Measurements from ENCODE around the gene CCDC24.

CCDC24 gene

DNA sequence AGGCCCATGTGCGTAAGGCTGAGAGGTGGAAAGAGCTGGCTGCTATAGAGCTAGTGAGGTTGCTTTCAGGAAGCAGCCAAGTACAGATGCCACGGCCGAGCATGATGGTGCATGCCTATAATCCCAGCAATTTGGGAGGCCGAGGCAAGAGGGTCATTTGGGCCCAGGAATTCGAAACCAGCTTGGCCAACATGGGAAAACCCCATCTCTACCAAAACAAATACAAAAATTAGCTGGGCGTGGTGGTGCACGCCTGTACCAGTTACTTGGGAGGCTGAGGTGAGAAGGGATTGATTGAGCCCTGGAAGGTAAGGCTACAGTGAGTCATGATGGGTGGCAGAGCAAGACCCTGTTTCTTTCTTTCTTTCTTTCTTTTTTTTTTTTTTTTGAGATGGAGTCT, 2.7 kb downstream of the CCDC24 start:
- H3K27ac ChIP-seq = no peak overlapping the region
- no peak for TF ChIP-seq CTCF (IDR thresholded peaks at IDR 0.05; ENCODE audit: low read depth, low read length, missing control alignments)
- H3K27me3 ChIP-seq (replicated peaks) = no peaks in the 10 kb centered on the region
- no peaks in the 10 kb centered on the region for H3K36me3 ChIP-seq (replicated peaks)
- in situ Hi-C loops (cut with HindIII; ENCODE audit: low pct_ligation_motif_present, low sequenced_read_pairs) = no loop called here
- no peak overlapping the region for H3K4me3 ChIP-seq (ENCODE audit: low read depth, low read length)
- no peak for DNase-seq

DNA sequence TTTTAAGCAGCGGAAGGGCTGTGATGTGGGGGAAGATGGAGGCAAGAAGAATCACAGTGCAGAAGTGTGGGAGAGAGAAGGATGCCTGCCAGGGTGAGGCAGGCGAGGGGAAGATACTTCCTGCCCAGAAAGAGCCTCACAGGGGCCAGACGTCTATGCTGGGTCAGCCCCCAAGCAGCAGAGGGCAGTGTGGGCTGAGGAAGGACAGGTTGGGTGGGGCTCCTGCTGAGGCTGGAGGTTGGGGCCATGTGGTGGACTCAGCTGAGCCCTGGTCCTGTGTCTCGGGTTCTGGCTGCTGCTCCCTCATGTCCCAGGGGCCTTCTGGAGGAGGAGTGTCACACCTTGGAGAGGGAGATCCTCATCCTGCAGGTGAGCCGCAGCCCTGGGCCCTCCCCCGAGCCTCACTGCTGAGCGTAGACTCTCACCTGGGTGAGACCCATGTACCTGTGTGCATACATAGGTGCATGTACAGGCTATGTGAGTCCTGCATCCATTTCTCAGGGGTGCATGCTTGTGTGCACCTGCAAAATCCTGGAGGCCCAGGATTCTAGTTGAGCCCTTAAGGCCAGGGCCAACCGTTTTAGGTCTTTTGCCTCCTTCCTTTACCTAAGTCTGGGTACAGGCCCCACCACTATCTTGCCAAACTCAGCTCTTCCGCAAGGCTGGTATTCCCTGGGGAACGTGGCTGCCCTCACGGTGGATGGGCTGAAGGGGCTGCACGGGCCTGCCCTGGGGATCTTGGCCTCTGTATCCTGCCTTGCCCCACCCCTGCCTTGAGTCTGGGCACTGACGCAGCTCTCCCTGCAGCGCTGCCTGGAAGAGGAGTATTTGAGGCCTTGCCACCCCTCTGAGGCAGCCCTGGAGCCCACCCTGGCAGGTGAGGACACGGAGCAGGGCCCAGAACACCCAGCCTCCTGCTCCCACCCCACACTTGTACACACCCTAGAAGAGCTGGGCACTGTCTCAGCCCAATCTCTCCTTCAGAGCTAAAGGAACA, 3.7 kb downstream of the CCDC24 start:
- Histone ChIP-seq H3K36me3 (replicated peaks) (no peaks in the 10 kb centered on the region), H3K27me3 (replicated peaks) (no peaks in the 10 kb centered on the region), H3K4me3 (ENCODE audit: low read depth, low read length) (no peak overlapping the region), H3K27ac (no peak overlapping the region)
- TF ChIP-seq CTCF (IDR thresholded peaks at IDR 0.05; ENCODE audit: low read depth, low read length, missing control alignments) = peak; percentile 57
- DNase-seq = no peak
- in situ Hi-C loops (cut with HindIII; ENCODE audit: low pct_ligation_motif_present, low sequenced_read_pairs) = no loop called here

DNA sequence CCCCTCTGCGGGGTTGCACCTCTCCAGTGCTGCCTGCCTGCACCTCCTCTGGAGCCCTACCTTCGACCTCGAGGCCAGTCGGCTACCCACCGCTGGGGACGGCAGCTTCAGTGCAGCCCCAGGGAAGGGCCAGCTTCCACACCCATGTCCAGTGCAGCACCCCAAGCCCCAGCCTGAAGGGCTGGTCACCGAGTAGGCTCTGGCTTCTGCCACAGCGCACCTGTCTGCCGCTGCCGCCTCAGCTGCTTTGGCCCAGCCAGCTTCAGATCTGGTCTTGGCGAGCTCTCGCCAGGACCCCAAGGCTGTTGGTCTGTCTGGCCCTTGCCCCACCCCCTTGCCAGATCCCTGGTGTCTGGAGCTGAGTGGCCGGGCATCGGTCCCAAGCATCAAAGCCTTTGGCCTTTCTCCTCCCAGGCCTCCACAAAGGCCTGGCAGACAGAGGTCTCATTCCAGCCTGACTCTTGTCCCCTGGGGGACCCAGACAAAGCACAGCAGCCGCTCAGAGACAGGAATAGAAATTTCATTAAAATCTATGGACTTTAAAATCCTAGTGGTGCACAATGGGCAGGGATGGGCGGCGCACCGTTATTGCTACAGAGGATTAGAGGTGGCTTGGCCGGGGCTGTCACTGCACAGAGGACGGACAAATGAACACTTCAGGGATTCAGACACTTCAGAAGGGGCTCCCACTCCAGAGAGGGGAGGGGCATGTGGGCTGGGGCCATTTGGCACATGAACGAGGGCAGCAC, 4.8 kb downstream of the CCDC24 start:
- Histone ChIP-seq H3K27ac (no peak overlapping the region), H3K36me3 (replicated peaks) (no peaks in the 10 kb centered on the region), H3K4me3 (ENCODE audit: low read depth, low read length) (no peak overlapping the region), H3K27me3 (replicated peaks) (no peaks in the 10 kb centered on the region)
- DNase-seq = no peak
- TF ChIP-seq CTCF (IDR thresholded peaks at IDR 0.05; ENCODE audit: low read depth, low read length, missing control alignments) = no peak
- in situ Hi-C loops (cut with HindIII; ENCODE audit: low pct_ligation_motif_present, low sequenced_read_pairs) = no loop called here

DNA sequence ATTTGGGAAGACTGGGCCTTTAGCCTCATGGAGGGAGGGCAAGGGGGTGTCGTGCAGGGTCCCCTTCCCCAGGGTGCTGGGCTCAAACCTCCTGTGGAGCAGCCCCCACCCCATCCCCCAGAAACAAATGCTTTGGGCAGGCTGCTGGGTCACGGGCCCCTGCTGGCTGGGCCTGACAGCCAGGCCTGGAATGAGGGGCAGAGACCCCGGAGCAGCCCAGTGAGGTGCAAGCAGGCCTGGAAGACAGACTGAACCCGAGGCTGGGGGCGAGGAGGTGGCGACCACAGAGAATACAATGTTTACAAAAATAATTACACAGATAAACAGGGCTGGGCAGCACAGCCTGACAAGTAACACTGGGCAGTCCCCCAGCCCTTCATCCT, 5.3 kb downstream of the CCDC24 start:
- in situ Hi-C loops (cut with HindIII; ENCODE audit: low pct_ligation_motif_present, low sequenced_read_pairs) = no loop called here
- no peak for DNase-seq
- H3K27me3 ChIP-seq (replicated peaks) = no peaks in the 10 kb centered on the region
- H3K27ac ChIP-seq = no peak overlapping the region
- no peaks in the 10 kb centered on the region for H3K36me3 ChIP-seq (replicated peaks)
- TF ChIP-seq CTCF (IDR thresholded peaks at IDR 0.05; ENCODE audit: low read depth, low read length, missing control alignments) = no peak
- H3K4me3 ChIP-seq (ENCODE audit: low read depth, low read length) = no peak overlapping the region

DNA sequence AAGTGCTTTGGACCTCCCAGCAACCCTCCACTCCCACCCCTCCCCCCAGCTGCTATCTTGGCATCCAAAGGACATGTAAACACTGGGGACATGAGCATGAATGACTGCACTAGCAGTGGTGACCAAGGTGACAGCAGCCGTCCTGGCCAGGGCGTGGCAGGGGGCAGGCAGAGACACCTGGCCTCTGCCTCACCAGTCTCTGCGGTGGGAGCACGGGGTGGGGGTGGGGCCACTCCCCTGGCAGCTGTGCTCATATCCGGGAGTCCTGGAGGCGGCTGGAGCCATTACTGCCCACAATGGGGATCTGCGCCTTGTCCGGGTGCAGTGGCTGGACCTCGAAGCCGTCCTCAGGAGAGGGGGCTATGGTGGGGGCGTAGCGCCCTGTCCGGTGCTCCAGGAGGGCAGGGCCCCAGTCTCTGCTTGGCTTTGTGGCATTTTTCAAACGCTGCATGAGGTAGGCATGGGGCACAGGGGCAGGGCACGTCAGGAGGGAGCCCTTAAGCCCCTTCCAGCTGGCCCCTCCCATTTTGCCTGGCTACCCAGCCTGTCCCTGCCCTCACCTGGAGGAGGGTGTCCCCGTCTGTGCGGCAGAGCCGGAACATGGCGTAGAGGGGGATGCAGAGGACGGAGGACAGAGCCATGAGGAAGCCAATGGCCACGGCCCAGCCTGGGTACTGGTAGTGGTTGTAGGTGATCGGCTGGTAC, 6.0 kb downstream of the CCDC24 start:
- Histone ChIP-seq H3K27ac (no peak overlapping the region), H3K4me3 (ENCODE audit: low read depth, low read length) (no peak overlapping the region), H3K36me3 (replicated peaks) (no peaks in the 10 kb centered on the region), H3K27me3 (replicated peaks) (no peaks in the 10 kb centered on the region)
- TF ChIP-seq CTCF (IDR thresholded peaks at IDR 0.05; ENCODE audit: low read depth, low read length, missing control alignments) = no peak
- no peak for DNase-seq
- in situ Hi-C loops (cut with HindIII; ENCODE audit: low pct_ligation_motif_present, low sequenced_read_pairs) = no loop called here
